GM12864 (cell line): ENCODE measurements around the gene PTPRC.

Experiments used
- DNase-seq: peaks from one replicate; pipeline ENCODE4 v3.0.0-alpha.2; 2011; ENCODE audit warnings: low read depth
- H3K4me3 ChIP-seq: 2 replicates; pipeline ENCODE4 v1.5.1; 2011; ENCODE audit warnings: mild to moderate bottlenecking, low read depth, low read length, control low read depth
- TF ChIP-seq, protein P1 (sequence below): IDR thresholded peaks from 2 replicates; pipeline ENCODE4 v1.5.1; 2011; ENCODE audit warnings: low read depth, mild to moderate bottlenecking, moderate library complexity, low read length, control low read depth, inconsistent platforms; ENCODE audit errors: missing control alignments

The PTPRC gene

DNA sequence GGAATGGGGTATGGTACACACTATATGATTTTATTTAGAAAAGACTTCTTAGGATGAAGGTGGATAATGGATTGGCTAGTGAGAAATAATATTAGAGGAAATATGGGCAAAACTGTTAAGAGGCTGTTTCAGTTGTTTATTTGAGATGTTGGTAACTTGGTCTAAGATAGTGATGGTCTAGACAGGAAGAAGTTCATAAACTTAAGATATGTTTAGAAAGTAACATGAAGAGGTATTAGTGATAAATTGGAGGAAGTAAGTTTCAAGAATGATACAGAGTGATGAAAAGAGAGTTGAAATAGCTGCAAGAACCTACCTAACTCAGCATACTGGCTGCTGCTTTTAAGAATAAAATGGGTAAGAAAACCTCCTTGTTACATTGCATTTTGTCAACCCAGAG, 9.2 kb upstream of the PTPRC start:
- H3K4me3 ChIP-seq, result no peak overlapping the region
- DNase-seq, result no peak
- TF ChIP-seq, protein P1, sequence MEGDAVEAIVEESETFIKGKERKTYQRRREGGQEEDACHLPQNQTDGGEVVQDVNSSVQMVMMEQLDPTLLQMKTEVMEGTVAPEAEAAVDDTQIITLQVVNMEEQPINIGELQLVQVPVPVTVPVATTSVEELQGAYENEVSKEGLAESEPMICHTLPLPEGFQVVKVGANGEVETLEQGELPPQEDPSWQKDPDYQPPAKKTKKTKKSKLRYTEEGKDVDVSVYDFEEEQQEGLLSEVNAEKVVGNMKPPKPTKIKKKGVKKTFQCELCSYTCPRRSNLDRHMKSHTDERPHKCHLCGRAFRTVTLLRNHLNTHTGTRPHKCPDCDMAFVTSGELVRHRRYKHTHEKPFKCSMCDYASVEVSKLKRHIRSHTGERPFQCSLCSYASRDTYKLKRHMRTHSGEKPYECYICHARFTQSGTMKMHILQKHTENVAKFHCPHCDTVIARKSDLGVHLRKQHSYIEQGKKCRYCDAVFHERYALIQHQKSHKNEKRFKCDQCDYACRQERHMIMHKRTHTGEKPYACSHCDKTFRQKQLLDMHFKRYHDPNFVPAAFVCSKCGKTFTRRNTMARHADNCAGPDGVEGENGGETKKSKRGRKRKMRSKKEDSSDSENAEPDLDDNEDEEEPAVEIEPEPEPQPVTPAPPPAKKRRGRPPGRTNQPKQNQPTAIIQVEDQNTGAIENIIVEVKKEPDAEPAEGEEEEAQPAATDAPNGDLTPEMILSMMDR, result no peak

DNA sequence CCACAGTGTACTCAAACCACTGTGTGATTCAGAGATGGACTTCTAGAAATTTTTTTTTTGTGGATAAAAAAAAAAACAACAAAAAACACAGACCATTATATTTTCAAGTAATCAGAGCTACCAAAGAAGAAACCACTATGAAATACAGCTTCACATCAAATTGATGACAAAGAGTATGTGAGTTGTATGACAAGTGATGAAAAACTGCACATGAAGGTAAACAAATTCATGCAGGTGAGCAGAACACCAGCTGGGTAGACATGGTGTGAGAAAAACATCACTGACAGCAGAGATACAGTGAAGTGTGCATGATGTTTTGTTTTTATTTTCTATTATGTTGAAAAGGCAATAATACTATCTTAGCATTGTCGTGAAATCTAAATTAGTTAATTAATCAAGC, 8.0 kb upstream of the PTPRC start:
- no peak overlapping the region for H3K4me3 ChIP-seq
- no peak for DNase-seq
- TF ChIP-seq, protein P1, result no peak

DNA sequence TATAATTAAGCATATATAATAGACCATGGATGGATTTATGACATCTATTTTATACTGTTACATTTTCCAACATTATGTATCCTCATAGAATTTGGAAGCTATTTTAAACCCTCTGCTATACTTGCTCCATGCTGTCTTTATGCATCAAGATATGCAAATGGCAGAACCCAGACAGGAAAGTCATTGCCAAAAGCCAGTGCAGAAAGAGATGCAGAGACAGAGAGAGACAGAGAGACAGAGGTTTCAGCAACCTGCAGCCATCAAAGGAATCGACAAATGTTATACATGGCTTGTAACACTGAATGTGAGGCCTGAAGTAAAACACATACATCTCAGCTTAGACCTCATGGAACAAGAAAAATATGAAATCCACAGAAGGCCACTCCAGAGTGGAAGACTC, 7.5 kb upstream of the PTPRC start:
- TF ChIP-seq, protein P1, result no peak
- no peak overlapping the region for H3K4me3 ChIP-seq

DNA sequence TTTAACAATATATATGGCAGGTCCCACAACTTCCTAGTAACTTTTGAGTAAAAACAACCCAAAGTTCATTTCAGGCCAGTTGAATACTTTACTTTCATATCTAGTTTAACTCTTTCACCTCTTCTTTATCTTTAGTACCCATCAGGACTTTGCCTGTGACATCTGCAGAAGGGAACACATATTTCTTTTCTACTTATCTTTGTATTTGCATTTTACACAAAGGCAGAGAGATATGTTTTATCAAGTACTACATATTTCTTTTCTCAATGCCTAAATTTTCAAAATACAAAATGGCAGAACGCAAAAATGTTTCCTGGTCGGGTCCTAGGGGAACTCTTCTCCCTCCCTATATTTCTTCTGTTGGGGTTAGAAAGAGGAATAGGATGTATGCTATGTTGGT, 6.8 kb upstream of the PTPRC start:
- H3K4me3 ChIP-seq, result no peak overlapping the region
- no peak for DNase-seq
- TF ChIP-seq, protein P1, result no peak

More for the DNA sequence above, 7.5 kb upstream of the PTPRC start:
- DNase-seq, result no peak

DNA sequence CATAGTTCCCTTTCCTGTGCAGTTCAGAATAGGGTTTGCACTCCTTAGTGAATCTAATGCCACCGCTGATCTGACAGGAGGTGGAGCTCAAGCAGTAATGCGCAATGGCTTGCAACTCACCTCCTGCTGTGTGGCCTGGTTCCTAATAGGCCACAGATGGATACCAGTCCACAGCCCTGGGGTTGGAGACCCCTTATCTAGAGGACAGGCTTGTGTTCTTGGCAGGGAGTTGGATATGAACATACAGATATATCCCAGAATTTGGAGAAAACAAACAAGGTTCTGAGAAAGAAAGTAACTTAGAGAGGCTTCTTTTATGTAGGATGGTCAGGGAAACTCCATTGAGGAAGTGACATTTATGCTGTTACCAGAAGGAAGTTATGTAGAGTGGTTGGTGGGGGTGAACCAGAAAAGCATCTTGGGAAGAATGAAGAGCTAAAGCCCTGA, 5.1 kb upstream of the PTPRC start:
- TF ChIP-seq, protein P1, result no peak
- no peak overlapping the region for H3K4me3 ChIP-seq
- no peak for DNase-seq

DNA sequence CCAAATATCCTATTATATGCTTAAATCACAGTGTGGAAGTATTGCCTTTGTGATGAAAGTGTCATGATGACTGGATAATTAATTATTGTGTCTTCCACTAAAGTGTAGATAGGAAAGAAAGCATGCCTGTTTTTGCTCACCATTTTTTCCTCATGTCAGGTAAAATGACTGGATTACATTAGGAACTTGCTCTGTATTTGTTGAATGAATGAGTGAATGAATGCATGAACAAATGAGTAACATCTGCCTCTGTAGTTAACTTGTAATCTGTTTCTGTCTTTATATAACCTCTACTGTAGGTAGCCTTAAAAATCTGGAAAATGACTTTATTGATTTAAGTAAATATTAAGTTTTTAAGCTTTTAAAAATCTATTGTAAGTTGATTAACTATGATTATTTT, 2.9 kb upstream of the PTPRC start:
- H3K4me3 ChIP-seq, result no peak overlapping the region
- DNase-seq, result no peak
- TF ChIP-seq, protein P1, result no peak

DNA sequence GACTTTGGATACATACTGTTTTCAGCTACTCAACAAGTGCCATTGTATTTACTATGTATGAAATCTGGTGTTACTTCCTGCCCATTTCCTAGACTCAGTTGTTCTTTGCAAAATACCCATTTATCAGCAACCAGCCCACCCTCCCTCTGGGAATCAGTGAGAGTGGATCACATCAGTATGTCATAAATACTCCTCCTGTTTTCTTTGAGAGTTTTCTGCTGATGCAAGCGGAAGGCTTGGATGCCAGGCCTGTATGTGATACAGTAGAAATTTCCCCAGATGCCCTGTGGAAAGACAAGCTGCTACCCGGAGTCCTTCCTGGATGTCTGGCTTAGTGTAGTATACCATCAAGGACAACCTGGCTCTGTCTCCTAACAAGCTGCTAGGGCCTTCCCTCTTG, 2.4 kb upstream of the PTPRC start:
- no peak overlapping the region for H3K4me3 ChIP-seq
- TF ChIP-seq, protein P1, result no peak
- no peak for DNase-seq
